Medulla oblongata (tissue), 1 donor: ENCODE data around the gene HOXD1.

Experiments used
- DNase-seq: peaks from one replicate; pipeline ENCODE4 v3.0.0-alpha.2; 2015; ENCODE audit errors: extremely low spot score

The HOXD1 gene

GRCh38 chr2:176165370-176166050 is 23.0 kb upstream of the HOXD1 start:
- peak; percentile 50 for DNase-seq

- no peak for DNase-seq
Measured at GRCh38 chr2:176166272-176166671, 22.2 kb upstream of the HOXD1 start.

- no peak for DNase-seq
Measured at GRCh38 chr2:176167398-176167797, 21.1 kb upstream of the HOXD1 start.

- no peak for DNase-seq
Measured at GRCh38 chr2:176169181-176169580, 19.3 kb upstream of the HOXD1 start.

GRCh38 chr2:176169711-176170110 is 18.8 kb upstream of the HOXD1 start:
- DNase-seq: no peak

GRCh38 chr2:176170602-176171305 is 17.7 kb upstream of the HOXD1 start:
- DNase-seq: no peak

- no peak for DNase-seq
Measured at GRCh38 chr2:176171351-176172006, 17.0 kb upstream of the HOXD1 start.

GRCh38 chr2:176172007-176172894 is 16.2 kb upstream of the HOXD1 start:
- DNase-seq: no peak

- no peak for DNase-seq
Measured at GRCh38 chr2:176172895-176173566, 15.4 kb upstream of the HOXD1 start.

- DNase-seq: no peak
Measured at GRCh38 chr2:176173567-176174381, 14.7 kb upstream of the HOXD1 start.

- DNase-seq: peak; percentile 78
Measured at GRCh38 chr2:176174382-176174823, 14.1 kb upstream of the HOXD1 start.

- DNase-seq: peak; percentile 90
Measured at GRCh38 chr2:176174824-176175708, 13.4 kb upstream of the HOXD1 start.

GRCh38 chr2:176175709-176176607 is 12.5 kb upstream of the HOXD1 start:
- DNase-seq: peak; percentile 57

GRCh38 chr2:176177580-176178037 is 10.9 kb upstream of the HOXD1 start:
- DNase-seq: no peak

GRCh38 chr2:176178038-176178756 is 10.3 kb upstream of the HOXD1 start:
- DNase-seq: no peak

GRCh38 chr2:176178757-176179295 is 9.6 kb upstream of the HOXD1 start:
- no peak for DNase-seq

- DNase-seq: no peak
Measured at GRCh38 chr2:176181551-176181950, 6.9 kb upstream of the HOXD1 start.
